Smooth muscle cell (in vitro differentiated cells): ENCODE measurements around the gene CAND2. TPM values are rescaled to one million over a fixed set of nuclear protein-coding genes. Genes with fewer than 3 reads are reported as not detected.

Source experiments
- DNase-seq: peaks from one replicate; lab custom pipeline; 2025; ENCODE audit not compliant: unreplicated experiment; lab: John Stamatoyannopoulos, UW
- H2AFZ ChIP-seq: fragments of 200-600 bp; sonication (generic); 2 replicates; pipeline ENCODE4 v1.6.0; 2016; ENCODE audit warnings: antibody characterized with exemption, low read depth, mild to moderate bottlenecking
- H3F3A ChIP-seq: fragments of 200-600 bp; sonication (generic); 2 replicates; pipeline ENCODE4 v1.6.0; 2017; ENCODE audit warnings: antibody characterized with exemption, low read depth
- H3K27ac ChIP-seq: fragments of 200-600 bp; sonication (generic); 2 replicates; pipeline ENCODE4 v1.5.1; 2016; ENCODE audit warnings: low read depth, mild to moderate bottlenecking
- H3K27me3 ChIP-seq: fragments of 200-600 bp; sonication (generic); 2 replicates; pipeline ENCODE4 v1.6.1; 2016; ENCODE audit warnings: low read depth, mild to moderate bottlenecking
- H3K36me3 ChIP-seq: fragments of 200-600 bp; sonication (generic); 2 replicates; pipeline ENCODE4 v1.5.1; 2016; ENCODE audit warnings: low read depth
- H3K4me1 ChIP-seq: fragments of 200-600 bp; sonication (generic); 2 replicates; pipeline ENCODE4 v1.5.1; 2016; ENCODE audit warnings: low read depth
- H3K4me2 ChIP-seq: fragments of 200-600 bp; sonication (generic); 2 replicates; pipeline ENCODE4 v1.6.0; 2016; ENCODE audit warnings: mild to moderate bottlenecking
- H3K4me3 ChIP-seq: fragments of 200-600 bp; sonication (generic); 2 replicates; pipeline ENCODE4 v1.5.1; 2016; ENCODE audit warnings: mild to moderate bottlenecking
- H3K79me2 ChIP-seq: fragments of 200-600 bp; sonication (generic); 2 replicates; pipeline ENCODE4 v1.6.0; 2016; ENCODE audit warnings: low read depth, mild to moderate bottlenecking
- H3K9ac ChIP-seq: fragments of 200-600 bp; sonication (generic); 2 replicates; pipeline ENCODE4 v1.6.0; 2016; ENCODE audit warnings: low read depth
- H3K9me3 ChIP-seq: fragments of 200-600 bp; sonication (generic); replicated peaks from 2 replicates; pipeline ENCODE4 v1.5.1; 2016; ENCODE audit warnings: low read depth
- H4K20me1 ChIP-seq: fragments of 200-600 bp; sonication (generic); 2 replicates; pipeline ENCODE4 v1.6.0; 2016; ENCODE audit warnings: low read depth
- CTCF ChIP-seq: fragments of 200-600 bp; sonication (generic); IDR thresholded peaks from 2 replicates; pipeline ENCODE4 v1.5.1; 2017; ENCODE audit warnings: borderline replicate concordance, mild to moderate bottlenecking, antibody characterized with exemption; ENCODE audit not compliant: insufficient read depth, poor library complexity, severe bottlenecking
- WGBS: methylation state at CpG from one replicate; pipeline ENCODE4 v1.1.7; 2016; ENCODE audit warnings: low lambda C conversion rate; 5-methylcytosine and 5-hydroxymethylcytosine counted together
- polyA plus RNA-seq: library from polyadenylated mRNA; unstranded; fragments of >200 nt; fragmentation: Nextera tagmentation; extraction: Ambion mirVana; gene quantifications from 2 replicates; pipeline ENCODE4 v1.2.1, GENCODE V29; 2016
- total RNA-seq: library from RNA; depleted of rRNA; stranded (reverse); fragments of >200 nt; gene quantifications from 2 replicates; pipeline ENCODE4 v1.2.3, GENCODE V29; 2014

Gene CAND2
- total RNA-seq (2.7 and 4.8 TPM in 2 replicates), polyA plus RNA-seq (2.1 and 2.9 TPM in 2 replicates)

- WGBS, result 47% methylated on average over 10 of the region's 61 CpGs
- H4K20me1 ChIP-seq, result no peaks in the 10 kb centered on the region
- no peak for TF ChIP-seq CTCF
- H3K27me3 ChIP-seq, result no peaks in the 10 kb centered on the region
- no peaks in the 10 kb centered on the region for H3K36me3 ChIP-seq
- no peaks in the 10 kb centered on the region for H3F3A ChIP-seq
- H3K4me1 ChIP-seq, result no peaks in the 10 kb centered on the region
- H3K4me2 ChIP-seq, result peak within 1 kb of the TSS; percentile 97
- DNase-seq, result no peak
- no peak within 1 kb of the TSS for H3K27ac ChIP-seq
- no peak within 1 kb of the TSS for H3K9ac ChIP-seq
- peak within 1 kb of the TSS; percentile 97 for H2AFZ ChIP-seq
- H3K9me3 ChIP-seq, result no peaks in the 10 kb centered on the region
- H3K4me3 ChIP-seq, result peak within 1 kb of the TSS; percentile 62
- no peaks in the 10 kb centered on the region for H3K79me2 ChIP-seq
These were observed at the start of gene CAND2 for GRCh38 chr3:12796171-12797123. Gene CAND2, plus strand, starts transcription at chr3:12796680. Its CDS starts 41 bp downstream, at chr3:12796721.

DNA sequence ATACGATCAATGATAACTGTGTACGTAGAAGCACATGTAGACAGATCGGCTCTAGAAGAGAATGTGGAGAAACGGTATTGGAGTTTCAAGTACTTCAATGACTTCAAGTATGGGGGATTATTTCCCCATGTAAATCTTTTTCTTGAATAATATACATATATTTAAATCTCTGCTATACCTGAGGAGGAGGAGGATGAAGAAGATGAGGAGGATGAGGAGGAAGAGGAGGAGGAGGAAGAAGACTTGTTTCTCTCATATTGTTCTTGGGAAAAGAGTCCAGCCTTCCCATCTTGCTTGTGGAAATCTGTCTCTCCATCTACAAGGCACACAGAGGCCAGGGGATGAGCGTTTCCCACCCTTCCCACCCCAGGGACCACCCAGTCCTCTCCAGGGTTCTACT, 48.0 kb upstream of the CAND2 start:
- no peak overlapping the region for H3K9ac ChIP-seq
- H3K79me2 ChIP-seq, result no peaks in the 10 kb centered on the region
- no peaks in the 10 kb centered on the region for H3K27me3 ChIP-seq
- no peaks in the 10 kb centered on the region for H3K36me3 ChIP-seq
- H3K9me3 ChIP-seq, result no peaks in the 10 kb centered on the region
- H2AFZ ChIP-seq, result no peak overlapping the region
- H4K20me1 ChIP-seq, result no peaks in the 10 kb centered on the region
- H3K4me2 ChIP-seq, result no peak overlapping the region
- WGBS, result 93% methylated on average over 5 of the region's 5 CpGs
- H3K4me3 ChIP-seq, result no peak overlapping the region
- H3K27ac ChIP-seq, result no peak overlapping the region
- no peak for DNase-seq
- H3K4me1 ChIP-seq, result no peaks in the 10 kb centered on the region
- H3F3A ChIP-seq, result peaks cover 11% of the 10 kb centered on the region
- no peak for TF ChIP-seq CTCF

- TF ChIP-seq CTCF, result no peak
- Histone ChIP-seq H3K4me2 (no peak overlapping the region), H3K27me3 (no peaks in the 10 kb centered on the region), H3K9ac (no peak overlapping the region), H3F3A (peaks cover 11% of the 10 kb centered on the region), H3K9me3 (no peaks in the 10 kb centered on the region), H3K79me2 (no peaks in the 10 kb centered on the region), H2AFZ (no peak overlapping the region), H3K4me3 (no peak overlapping the region), H3K36me3 (no peaks in the 10 kb centered on the region), H4K20me1 (no peaks in the 10 kb centered on the region), H3K27ac (peak overlapping the region; percentile 80), H3K4me1 (no peaks in the 10 kb centered on the region)
- WGBS, result 63% methylated on average over 3 of the region's 3 CpGs
- DNase-seq, result no peak
These were observed 46.3 kb upstream of the CAND2 start for GRCh38 chr3:12750223-12750622.
